Tongue (tissue), 2 donors: Measurements from ENCODE around the gene TNXB. TPM values are rescaled to one million over a fixed set of nuclear protein-coding genes. Genes with fewer than 3 reads are reported as not detected.
"Not testable (repeated sequence)": the region's sequence is repeated elsewhere in the genome, so short reads cannot be mapped to it uniquely, and the experiment has no call there.

ENCODE experiments used
- DNase-seq: peaks from one replicate; pipeline ENCODE4 v3.0.0-alpha.2; 2015
- total RNA-seq: library from RNA; depleted of rRNA; stranded (reverse); fragments of >200 nt; gene quantifications from one replicate; pipeline ENCODE4 v1.2.3, GENCODE V29; 2014

The TNXB gene
- total RNA-seq, 1 donor from 2014 or later, result 214 TPM

DNA sequence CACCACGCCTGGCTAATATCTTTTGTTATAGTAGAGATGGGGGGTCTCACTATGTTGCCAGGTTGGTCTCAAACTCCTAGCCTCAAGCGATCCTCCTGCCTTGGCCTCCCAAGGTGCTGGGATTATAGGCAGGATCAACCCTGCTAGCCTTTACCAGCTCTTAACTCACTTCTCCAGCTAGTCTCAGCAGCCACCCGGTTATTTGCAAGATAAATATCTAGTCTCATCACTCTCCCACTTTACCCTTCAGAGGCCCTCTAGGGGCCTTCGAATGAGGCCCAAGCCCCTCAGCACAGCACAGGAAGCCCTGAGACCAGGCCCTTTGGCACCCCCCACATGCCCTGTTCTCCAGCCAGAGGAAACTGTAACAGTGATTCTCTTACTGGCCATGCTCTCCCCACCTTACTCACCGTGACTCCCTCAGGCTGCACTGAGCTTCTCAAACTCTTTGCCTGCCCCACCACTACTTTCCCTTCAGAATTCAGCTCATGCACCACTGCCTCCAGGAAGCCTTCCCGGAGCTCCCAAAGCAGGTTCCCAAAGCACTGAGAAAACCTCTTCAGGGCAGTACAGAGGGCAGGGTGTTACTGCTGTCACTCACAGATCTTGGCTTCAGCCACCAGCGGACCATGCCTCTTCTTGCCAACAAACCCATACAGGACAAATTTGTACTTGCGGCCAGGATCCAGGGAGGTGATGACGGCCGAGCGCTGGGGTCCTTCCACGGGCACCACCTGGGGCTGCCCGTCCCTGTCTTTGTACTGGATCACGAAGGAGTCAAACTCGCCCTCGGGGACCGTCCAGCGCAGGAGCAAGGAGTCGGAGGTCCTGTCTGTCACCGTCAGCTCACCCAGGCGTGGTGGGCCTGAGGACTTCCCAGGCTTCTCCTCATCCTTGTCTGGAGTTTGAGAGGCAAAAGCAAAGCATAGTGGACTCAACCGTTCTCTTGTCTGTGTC lies 25.0 kb downstream of the TNXB start:
- DNase-seq, result no peak

DNA sequence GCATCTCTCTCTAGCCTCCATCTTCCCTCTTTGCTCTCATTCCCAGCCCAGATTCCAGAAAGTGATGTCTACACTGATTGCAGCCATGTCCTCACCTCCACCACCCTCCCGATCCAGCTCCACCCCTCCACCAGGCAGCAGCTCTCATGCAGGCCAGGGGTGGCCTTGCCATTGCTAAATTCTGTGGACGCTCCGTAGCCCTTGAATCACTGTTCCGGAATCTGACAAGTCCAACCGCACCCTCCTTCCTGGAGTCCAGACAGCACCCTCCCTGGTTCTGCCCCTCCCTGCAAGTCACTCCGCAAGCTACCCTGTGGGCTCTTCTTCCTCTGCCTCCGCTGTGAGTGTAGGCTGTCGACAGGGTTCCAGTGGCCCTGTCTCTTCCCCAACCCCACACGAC lies 26.2 kb downstream of the TNXB start:
- no peak for DNase-seq

DNA sequence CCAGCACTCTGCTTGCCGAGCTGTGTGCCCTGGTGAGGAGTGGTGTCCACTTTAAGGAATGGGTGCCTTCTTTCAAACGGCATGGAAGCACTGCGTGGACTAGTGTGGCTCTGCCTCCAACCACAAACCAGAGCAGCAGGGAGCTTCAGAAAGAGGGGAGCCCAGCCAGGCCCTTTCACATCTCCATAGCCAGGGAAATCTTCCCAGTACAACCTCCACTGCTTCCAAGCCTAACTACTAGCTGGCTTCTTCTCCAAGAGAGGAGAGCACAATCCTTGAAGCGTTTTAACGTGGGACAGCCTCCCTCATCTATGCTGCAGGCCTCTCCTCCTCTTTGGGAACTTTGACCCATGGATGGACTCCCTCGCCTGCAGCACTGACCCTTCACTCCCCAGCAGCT lies 26.7 kb downstream of the TNXB start:
- DNase-seq, result no peak

DNA sequence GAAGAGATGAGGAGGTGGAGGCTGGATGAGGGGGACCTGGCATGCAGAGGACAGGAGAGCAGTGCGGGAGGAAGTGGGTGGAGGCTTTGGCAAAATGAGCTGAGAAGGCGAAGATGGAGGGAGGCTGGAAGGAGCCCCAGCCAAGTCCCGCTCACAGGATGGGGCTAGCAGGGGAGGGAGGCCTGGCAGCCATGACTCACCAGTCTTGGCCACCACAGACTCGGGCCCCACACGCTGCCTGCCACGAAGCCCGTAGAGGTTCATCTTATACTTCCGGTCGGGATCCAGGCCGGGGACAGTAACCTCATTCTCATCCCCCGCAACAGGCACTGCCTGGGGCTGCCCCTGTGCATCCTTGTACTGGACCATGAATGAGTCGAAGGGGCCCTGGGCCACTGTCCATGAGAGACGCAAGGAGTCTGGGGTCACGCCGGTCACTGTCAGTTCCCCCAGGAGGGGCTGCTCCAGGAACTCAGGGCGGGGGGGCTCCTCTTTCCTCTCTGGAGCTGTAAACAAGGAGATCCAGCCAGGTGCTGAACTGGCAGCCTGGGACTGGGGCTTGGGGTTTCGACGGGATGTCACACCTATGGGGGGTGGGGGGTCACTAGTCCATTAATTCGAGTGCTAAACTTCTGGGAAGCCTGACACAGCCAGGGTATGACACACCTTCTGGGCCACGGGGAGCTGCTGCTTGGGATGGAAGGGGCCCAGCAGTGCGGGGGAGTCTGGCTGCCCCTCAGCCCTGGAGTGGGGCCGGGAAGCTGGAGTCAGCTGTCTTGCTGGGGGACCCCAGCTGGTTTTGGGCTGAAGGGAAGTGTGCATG lies 27.8 kb downstream of the TNXB start:
- DNase-seq, result peak; percentile 51

DNA sequence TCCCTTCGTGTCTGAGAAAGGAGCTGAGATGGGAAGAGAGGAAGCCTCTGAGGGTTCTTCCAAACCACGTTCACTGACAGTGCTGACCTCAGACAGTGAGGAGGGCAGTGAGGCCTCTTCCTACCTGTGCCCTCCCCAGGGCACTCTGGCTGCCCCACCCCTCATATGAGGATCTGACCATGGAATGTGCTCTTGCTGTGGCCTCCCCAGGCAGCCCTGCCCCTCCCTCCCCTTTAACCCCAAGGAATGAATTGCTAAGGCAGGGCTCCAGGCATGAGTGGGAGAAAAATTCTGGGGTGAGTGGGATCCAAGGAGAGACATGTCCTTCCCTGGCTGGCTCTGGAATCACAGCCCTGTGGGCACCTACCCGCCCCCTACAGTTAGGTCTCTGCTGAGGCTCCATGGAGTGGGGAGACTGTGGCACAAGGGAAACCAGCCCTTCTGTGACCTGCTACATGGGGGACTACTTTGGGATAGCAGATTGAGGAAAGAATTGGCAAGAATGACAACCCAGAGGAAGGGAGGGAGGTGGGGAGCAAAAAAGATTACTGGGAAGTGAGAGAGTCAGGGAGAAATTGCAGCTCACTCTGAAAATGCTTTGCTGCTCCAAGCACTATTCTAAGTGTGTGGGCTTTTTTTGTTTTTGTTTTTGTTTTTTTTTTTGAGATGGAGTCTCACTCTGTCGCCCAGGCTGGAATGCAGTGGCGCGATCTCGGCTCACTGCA lies 29.4 kb downstream of the TNXB start:
- no peak for DNase-seq

DNA sequence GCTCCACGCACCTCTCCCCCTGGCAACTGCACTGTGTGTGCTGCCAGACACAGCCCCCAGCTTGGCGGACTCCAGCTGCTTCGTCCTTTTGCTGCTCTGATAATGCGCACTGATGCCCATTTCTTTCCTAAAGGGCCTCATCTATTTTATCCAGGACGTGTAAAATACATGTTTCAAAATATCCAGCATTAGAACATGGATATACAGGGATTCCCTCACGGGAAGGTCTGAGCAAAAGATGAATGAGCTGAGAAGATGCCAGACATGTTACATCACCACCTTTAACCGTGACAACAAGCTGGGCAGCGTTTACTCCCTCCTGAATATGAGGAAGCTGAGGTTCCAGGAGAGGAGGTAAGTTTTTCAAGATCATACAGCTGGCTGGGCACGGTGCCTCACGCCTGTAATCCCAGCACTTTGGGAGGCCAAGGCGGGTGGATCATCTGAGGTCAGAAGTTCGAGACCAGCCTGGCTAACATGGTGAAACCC lies 32.8 kb downstream of the TNXB start:
- peak; percentile 87 for DNase-seq

DNA sequence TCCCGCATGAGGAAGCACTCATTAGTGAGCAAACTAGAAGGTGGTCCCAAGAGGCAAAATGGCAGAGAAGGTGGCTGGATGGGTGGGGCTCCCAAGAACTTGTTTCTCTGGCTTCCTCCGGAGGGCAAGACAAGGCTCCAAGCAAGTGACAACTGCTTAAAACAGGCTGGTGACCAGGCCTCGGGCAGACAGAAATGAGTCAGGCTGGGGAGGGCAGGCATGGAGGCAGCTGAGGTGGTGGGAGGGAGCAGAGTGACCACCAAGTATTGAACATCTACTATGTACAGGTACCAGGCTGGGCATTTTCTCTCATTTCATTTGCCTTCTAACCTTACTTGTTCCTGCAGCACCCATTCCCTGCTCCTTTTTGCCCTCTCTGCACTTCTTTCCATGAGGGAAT lies 33.4 kb downstream of the TNXB start:
- DNase-seq, result no peak

DNA sequence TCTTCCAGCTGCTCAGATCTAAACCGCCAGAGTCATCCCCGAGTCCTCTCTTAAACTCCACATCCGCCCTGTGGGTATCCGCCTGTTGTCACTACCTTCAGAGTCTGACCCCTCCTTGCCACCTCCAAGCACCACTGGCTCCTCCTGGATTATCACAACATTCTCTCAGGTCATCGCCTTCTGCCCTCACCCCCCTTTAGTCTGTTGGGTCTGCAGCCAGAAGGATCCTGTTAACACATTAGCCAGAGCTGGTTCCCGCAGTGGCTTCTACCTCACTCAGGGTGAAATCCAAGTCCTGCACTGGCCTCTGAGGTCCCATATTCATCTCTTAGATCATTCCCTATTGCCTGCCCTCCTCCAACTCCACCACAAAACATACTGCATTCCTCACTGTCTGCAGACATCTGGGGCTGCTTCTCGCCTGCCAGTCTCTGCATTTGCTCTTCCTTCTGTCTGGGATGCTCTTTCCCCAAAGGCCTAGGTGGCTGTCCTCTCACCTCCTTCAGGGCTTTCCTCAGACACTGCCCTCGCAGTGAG lies 34.1 kb downstream of the TNXB start:
- no peak for DNase-seq

DNA sequence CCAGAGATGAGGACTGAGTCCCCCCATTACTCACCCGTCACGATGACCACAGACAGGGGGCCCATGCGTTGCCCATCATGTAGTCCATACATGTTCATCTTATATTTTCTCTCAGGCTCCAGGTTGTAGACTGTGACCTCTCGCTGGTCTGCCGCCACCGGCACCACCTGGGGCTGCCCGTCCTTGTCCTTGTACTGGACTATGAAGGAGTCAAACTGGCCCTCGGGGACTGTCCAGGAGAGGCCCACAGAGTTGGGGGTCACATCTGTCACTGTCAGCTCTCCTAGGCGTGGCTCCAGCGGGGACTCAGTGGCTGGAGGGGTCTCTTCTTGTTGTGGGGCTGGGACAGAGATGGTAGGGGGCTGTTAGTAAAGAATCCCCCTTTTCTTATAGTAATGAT lies 35.5 kb downstream of the TNXB start:
- DNase-seq, result no peak

DNA sequence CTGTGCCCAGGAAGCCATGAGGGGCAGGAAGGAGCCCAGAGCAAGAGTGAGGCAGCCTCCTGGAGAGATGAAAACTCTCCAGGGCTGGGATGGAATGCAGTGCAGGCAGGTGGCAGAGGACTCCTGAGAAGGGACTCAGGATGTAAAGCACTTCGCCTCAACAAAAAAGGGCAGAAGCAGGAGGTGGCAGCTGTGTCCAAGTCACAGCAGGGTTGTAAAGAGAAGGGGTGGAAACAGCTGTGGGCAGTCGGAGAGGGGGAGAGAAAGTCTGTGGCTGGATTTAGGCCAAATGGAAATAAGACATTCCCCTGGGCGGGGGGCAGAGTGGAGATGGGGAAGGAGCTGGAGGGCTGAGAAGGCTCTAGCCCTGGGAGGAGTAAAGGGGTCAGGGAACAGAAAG lies 36.0 kb downstream of the TNXB start:
- peak; percentile 92 for DNase-seq

DNA sequence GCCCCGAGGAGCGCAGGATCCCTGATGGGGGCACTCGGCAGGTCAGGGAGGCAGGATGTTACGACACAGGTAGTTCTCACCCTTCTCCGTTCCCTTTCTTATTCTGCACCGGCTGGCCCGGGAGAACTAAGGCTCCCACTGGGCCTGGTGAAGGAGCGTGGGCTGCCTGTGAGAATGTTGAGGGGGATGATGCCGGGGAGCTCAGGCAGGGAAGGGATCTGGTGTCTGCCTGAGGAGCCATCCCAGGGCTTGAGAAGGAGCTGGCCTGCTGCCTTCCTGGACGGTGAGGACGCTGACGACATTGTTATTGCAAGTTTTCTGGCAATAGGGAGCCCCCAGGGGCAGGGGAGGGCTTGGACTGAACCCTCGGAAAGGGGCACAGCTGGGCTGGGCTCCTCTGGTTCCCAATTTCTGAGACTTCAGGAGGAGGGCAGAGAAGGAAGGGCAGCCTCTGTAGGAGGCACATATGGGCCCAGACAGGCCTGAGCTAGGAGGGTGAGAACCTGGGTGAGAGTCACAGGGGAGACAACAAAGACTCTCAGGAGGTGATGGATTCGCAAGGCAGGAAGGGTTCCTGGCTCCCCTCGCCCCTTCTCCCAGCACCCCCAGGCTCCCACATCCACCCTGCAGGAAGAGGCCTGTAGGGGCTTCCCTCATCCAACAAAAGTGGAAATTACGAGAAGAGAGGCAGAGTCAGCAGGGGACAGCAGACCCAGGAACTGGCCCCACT lies 38.2 kb downstream of the TNXB start:
- peak; percentile 83 for DNase-seq

DNA sequence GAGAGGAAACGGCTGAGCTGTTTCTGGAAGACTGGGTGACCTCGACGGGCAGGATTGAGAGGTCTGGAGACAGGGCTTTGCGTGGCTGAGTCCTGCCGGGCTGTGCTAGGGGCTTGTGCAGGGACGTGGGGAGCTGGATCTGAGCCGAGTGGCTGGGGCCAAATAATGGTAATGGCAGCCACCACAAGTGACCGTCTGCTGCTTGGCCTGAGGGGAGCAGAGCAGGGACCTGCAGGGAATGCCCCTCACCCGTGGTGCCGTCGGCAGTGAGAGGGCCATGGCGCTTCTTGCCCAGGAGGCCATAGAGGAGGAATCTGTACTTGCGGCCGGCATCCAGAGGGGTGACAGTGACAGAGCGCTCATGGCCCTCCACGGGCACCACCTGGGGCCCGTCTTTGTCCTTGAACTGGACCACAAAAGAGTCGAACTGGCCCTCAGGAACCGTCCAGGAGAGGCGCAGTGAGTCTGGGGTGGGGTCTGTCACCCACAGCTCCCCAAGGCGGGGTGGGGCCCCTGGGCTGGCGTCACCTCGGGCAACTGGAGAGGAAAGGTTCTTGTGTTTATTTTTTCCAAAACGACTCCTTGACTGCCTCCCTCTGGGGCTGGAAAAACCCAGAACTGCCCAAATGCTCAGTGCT lies 39.1 kb downstream of the TNXB start:
- DNase-seq, result no peak

DNA sequence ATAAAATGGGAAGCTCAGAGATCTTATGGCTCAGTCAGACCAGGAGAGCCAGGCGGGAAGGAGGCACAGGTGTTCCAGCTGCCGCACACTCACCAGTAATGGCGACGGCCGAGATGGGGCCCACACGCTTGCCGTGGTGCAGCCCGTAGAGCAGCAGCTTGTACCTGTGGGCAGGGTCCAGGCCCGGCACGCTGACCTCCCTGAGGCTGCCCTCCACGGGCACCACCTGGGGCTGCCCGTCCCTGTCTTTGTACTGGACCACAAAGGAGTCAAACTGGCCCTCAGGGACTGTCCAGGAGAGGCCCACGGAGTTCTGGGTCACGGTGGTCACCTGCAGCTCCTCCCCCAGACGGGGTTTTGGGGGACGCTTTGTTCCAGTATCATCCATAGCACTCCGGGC lies 39.7 kb downstream of the TNXB start:
- DNase-seq, result no peak

DNA sequence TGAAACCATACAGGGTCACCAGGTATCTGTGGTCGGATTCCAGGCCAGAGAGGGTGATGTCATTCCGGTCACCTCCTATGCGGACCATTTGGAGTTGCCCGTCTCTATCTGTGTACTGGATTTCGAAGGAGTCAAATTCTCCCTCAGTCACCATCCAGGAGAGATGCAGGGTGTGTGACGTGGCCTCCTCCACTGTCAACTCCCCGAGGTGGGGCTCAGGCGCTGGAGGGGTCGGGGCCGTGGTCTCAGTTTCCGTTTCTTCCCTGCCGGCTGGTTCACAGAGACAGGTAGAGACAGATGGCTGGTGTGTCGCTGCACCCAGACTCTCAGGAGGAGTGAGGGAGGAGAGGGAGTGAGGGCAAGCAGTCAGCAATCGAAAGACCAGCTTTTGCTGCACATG lies 40.3 kb downstream of the TNXB start:
- DNase-seq, result no peak

DNA sequence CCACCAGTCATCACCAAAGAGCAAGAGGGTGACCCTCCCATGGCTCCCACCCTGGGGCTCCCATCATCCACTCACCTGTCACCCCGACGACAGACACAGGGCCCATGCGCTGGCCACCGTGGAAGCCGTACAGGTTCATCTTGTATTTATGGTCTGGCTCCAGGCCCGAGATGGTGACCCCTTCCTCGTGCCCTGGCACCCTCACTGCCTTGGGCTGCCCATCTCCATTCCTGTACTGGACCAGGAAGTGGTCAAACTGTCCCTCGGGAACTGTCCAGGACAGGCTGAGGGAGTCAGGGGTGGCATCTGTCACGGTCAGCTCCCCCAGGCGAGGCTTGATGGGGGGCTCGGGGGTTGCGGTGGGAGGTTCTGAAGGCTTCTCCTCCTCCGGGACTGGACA lies 40.8 kb downstream of the TNXB start:
- not testable (repeated sequence) for DNase-seq

DNA sequence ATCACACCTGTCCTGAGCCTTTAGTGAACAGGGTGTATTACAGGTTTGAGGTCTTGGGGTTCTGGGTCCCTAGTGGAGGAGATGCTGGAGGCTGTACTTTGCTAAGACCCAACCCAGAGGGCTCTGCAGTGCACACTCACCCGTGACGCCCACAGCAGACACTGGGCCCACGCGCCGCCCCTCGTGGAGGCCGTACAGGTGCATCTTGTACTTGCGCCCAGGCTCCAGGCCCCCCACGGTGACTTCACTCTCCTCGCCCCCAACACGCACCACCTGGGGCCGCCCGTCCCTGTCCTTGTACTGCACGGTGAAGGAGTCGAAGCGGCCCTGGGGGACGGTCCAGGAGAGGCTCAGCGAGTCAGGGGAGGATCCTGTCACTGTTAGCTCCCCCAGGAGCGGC lies 41.6 kb downstream of the TNXB start:
- DNase-seq, result not testable (repeated sequence)

DNA sequence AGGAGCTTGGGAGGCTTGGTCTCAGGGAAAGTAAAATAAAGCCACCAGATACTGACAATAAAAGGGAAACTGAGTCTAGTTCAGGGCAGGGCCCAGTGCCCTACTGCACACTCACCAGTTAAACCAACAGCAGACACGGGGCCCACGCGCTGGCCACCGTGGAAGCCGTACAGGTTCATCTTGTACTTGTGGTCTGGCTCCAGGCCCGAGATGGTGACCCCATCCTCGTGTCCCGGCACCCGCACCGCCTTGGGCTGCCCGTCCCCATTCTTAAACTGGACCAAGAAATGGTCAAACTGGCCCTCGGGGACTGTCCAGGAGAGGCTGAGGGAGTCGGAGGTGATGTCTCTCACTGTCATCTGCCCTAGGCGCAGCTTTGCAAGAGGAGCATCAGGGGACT lies 44.4 kb downstream of the TNXB start:
- no peak for DNase-seq

DNA sequence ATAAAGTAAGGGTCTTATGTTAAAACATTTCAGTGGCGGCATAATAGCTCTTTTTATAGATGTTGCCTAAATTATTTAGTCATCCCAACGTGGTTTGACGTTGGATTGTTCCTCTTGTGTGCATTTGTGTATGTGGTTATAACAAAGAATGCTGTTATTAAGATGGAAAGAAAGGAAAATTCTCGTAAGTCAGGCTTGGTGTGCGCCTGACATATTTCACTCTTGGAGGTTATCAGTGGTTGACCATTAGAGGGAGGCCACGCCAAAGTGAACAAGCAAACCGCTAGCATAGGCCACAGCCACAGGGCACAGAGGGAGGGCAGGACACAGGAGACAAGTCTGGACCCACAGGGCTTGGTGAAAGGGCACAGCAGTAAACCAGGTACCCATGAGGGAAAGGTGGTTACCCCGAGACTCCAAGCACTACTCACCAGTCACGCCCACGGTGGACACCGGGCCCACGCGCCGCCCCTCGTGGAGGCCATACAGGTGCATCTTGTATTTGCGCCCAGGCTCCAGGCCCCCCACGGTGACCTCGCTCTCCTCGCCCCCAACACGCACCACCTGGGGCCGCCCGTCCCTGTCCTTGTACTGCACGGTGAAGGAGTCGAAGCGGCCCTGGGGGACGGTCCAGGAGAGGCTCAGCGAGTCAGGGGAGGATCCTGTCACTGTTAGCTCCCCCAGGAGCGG lies 48.0 kb downstream of the TNXB start:
- no peak for DNase-seq

DNA sequence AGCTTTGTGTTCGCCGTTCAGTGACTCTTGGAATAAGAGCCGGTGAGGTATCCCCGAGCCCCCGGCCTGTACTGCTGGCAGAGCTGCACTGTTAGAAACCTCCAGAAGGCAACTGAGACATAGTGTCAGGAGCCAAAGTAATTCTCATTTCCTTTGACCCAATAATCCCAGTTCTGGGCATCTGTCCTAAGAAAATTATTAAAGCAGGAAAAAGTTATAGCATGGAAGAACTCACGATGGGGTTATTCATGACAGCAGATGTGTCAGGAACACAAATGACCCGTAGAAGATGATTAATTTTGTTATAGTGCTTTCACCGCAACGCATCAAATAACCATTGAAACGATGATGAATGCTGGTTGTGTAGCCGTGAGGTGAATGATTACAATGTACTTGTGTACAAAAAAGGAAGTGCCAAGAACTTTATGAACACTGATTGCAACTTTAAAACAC lies 50.6 kb downstream of the TNXB start:
- no peak for DNase-seq

DNA sequence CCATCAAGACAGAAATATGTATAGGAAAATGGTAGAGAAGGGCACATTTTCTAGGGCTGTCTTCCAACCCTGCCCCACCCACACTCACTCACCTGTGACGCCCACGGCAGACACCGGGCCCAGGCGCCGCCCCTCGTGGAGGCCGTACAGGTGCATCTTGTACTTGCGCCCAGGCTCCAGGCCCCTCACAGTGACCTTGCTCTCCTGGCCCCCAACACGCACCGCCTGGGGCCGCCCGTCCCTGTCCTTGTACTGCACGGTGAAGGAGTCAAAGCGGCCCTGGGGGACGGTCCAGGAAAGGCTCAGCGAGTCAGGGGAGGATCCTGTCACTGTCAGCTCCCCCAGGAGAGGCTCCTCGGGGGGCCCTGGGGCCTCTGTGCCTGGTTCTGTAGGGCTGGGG lies 51.2 kb downstream of the TNXB start:
- no peak for DNase-seq
